Progenitor cell of endocrine pancreas (in vitro differentiated cells): ENCODE measurements around the gene KAZN. TPM values are rescaled to one million over a fixed set of nuclear protein-coding genes. Genes with fewer than 3 reads are reported as not detected.
A peak's percentile ranks its signal among the peaks of the same experiment; 100 is the strongest.

Source experiments
- DNase-seq: peaks from one replicate; pipeline ENCODE4 v3.0.0; 2021; ENCODE audit warnings: low spot score; ENCODE audit not compliant: unreplicated experiment
- H3K27ac Mint-ChIP-seq: 2 replicates; pipeline ENCODE4 v1.8.0; 2021; ENCODE audit warnings: mild to moderate bottlenecking, moderate library complexity, mixed read lengths
- H3K27me3 Mint-ChIP-seq: 2 replicates; pipeline ENCODE4 v1.8.0; 2021; ENCODE audit warnings: mixed read lengths
- H3K36me3 Mint-ChIP-seq: 2 replicates; pipeline ENCODE4 v1.8.0; 2022; ENCODE audit warnings: mixed read lengths; ENCODE audit not compliant: insufficient read depth
- H3K4me1 Mint-ChIP-seq: 2 replicates; pipeline ENCODE4 v1.8.0; 2021; ENCODE audit warnings: low read depth, mixed read lengths
- H3K4me3 Mint-ChIP-seq: 2 replicates; pipeline ENCODE4 v1.8.0; 2021; ENCODE audit warnings: low read depth, mild to moderate bottlenecking, moderate library complexity, mixed read lengths
- H3K9me3 Mint-ChIP-seq: 2 replicates; pipeline ENCODE4 v1.8.0; 2021; ENCODE audit warnings: low read depth, mixed read lengths
- CTCF ChIP-seq: fragments of 200-600 bp; sonication (generic); IDR thresholded peaks from one replicate; pipeline ENCODE4 v1.5.0; 2021; ENCODE audit warnings: antibody characterized with exemption, mild to moderate bottlenecking; ENCODE audit not compliant: unreplicated experiment
- total RNA-seq: library from RNA; stranded (reverse); gene quantifications from 2 replicates; pipeline ENCODE4 v1.2.1, GENCODE V29; 2021

Gene KAZN
- total RNA-seq, 1 donor from 2014 or later: 12.9 TPM

GRCh38 chr1:15056515-15057285, 458.2 kb downstream of the KAZN start:
- DNase-seq: no peak
- no peak overlapping the region for H3K4me3 Mint-ChIP-seq
- no peaks in the 10 kb centered on the region for H3K4me1 Mint-ChIP-seq
- no peaks in the 10 kb centered on the region for H3K9me3 Mint-ChIP-seq
- H3K36me3 Mint-ChIP-seq: peaks cover 4% of the 10 kb centered on the region
- no peaks in the 10 kb centered on the region for H3K27me3 Mint-ChIP-seq
- H3K27ac Mint-ChIP-seq: no peak overlapping the region
- TF ChIP-seq CTCF: no peak

DNA sequence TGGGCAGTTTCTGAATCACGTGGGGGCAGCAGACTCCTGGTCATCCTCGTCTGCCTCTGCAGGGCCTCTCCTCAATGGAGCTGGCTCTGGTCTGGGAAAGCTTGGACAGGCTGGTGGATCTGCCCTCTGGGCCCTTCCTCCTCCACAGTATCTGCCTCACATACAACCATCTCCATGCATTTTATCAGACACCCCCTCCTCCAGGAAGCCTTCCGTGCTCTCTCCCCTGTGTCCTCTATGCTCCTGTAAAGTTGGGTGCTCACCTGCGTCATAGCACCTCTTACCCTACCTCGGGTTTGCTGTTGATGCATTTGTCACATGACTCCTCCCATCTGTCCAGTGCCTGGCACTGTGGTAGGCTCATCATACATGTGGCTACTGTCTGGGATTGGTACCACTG, 459.3 kb downstream of the KAZN start:
- H3K27me3 Mint-ChIP-seq: no peaks in the 10 kb centered on the region
- no peak for TF ChIP-seq CTCF
- peaks cover 6% of the 10 kb centered on the region for H3K36me3 Mint-ChIP-seq
- no peak overlapping the region for H3K4me3 Mint-ChIP-seq
- no peaks in the 10 kb centered on the region for H3K4me1 Mint-ChIP-seq
- H3K27ac Mint-ChIP-seq: no peak overlapping the region
- H3K9me3 Mint-ChIP-seq: peaks cover 4% of the 10 kb centered on the region
- DNase-seq: no peak

DNA sequence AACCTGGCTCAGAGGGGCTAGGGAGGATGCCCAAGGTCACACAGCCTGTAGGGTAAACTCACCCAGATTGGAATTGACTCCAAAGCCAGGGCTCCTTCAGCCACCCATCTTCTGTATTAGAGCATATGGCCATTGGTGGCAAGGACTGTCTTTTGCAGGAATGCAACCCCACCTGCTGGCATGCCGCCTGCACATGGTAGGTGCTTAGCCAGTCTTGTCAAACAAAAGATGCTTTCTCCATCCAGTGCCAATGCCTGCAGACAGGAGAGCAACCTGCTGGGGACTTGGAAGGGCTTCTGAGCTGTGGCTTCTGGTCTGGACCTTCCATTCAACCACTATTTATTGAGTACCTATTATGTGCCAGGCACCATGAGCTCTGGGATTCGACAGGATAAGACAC, 459.8 kb downstream of the KAZN start:
- no peak for TF ChIP-seq CTCF
- peaks cover 4% of the 10 kb centered on the region for H3K9me3 Mint-ChIP-seq
- H3K27ac Mint-ChIP-seq: no peak overlapping the region
- peaks cover 6% of the 10 kb centered on the region for H3K36me3 Mint-ChIP-seq
- no peak for DNase-seq
- H3K4me3 Mint-ChIP-seq: no peak overlapping the region
- no peaks in the 10 kb centered on the region for H3K27me3 Mint-ChIP-seq
- H3K4me1 Mint-ChIP-seq: no peaks in the 10 kb centered on the region

DNA sequence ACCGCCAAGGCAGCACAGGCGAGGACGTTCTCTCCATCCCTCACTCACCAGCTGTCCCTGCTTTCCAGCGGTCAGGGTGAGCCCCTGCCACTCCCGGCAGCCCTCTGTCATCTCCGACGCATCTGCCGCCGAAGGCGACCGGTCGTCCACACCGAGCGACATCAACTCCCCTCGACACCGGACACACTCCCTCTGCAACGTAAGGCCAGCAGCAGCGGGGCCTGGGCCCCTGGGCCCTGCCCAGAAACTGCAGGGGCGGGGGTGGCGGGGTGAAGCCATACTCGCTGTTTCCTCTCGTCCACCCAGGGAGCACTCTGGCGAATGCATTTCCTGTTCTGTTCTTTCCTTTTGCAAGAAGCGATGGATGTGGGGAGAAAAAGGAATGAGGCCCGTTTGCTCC, 461.6 kb downstream of the KAZN start:
- Mint-ChIP-seq H3K36me3 (peaks cover 8% of the 10 kb centered on the region), H3K27ac (no peak overlapping the region), H3K27me3 (no peaks in the 10 kb centered on the region), H3K9me3 (peaks cover 4% of the 10 kb centered on the region), H3K4me3 (no peak overlapping the region), H3K4me1 (no peaks in the 10 kb centered on the region)
- no peak for TF ChIP-seq CTCF
- no peak for DNase-seq

DNA sequence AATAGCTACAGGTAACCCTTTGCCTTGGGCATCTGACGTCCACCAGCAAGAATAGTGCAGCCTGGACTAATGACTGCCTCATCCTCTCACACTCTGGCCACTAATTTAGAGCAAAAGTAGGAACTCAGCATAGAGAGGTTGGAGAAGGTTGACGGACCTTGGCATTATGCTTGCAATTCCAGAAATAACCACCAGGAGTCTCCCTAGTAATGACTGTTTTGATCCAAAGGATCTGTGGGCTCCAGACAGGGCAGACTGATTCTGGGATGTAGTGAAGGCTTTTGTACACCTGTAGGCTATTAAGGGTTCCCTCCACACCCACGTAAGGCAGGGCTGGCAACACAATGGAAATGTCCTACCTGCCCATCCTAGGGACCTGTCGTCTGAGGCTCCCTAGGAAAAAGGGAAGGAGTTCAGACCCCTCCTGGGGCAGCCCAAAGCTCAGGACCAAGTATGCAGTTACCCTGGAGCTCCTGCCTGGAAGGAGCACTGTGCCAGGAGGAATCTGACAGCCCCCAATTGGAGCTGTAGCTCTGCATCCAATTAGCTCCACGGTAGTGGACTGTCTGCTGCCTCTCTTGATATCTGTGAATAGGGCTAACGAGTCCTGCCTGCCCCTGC, 464.1 kb downstream of the KAZN start:
- no peaks in the 10 kb centered on the region for H3K27me3 Mint-ChIP-seq
- TF ChIP-seq CTCF: peak; percentile 61
- H3K4me1 Mint-ChIP-seq: no peaks in the 10 kb centered on the region
- H3K36me3 Mint-ChIP-seq: peaks cover 13% of the 10 kb centered on the region
- H3K9me3 Mint-ChIP-seq: peaks cover 4% of the 10 kb centered on the region
- no peak overlapping the region for H3K27ac Mint-ChIP-seq
- no peak overlapping the region for H3K4me3 Mint-ChIP-seq
- DNase-seq: no peak
